H1 (cell line): Measurements from ENCODE around the gene RENBP. TPM values are rescaled to one million over a fixed set of nuclear protein-coding genes. Genes with fewer than 3 reads are reported as not detected.

ENCODE experiments used
- MAFK ChIP-seq: IDR thresholded peaks from 2 replicates; pipeline ENCODE4 v1.6.1; 2012; ENCODE audit warnings: low read depth, mild to moderate bottlenecking, improper control_type of control experiment, low read length
- NANOG ChIP-seq: IDR thresholded peaks from 2 replicates; pipeline ENCODE4 v1.6.1; 2011; ENCODE audit warnings: low read length, low read depth, mild to moderate bottlenecking, inconsistent platforms; ENCODE audit not compliant: insufficient read depth, poor library complexity, severe bottlenecking
- RAD21 ChIP-seq, 2 experiments: IDR thresholded peaks in 1 of 2; conservative IDR thresholded peaks in 1 of 2; 2 replicates each; pipeline ENCODE4 v1.6.1; 2011; ENCODE audit warnings: low read depth in 2 of 2, low read length in 2 of 2, improper control_type of control experiment in 1 of 2, inconsistent platforms in 1 of 2, mild to moderate bottlenecking in 1 of 2, moderate library complexity in 1 of 2
- SP1 ChIP-seq: IDR thresholded peaks from 2 replicates; pipeline ENCODE4 v1.6.1; 2011; ENCODE audit warnings: low read depth, low read length
- TBP ChIP-seq: IDR thresholded peaks from 2 replicates; pipeline ENCODE4 v1.6.1; 2011; ENCODE audit warnings: low read depth, low read length, improper control_type of control experiment
- YY1 ChIP-seq: IDR thresholded peaks from 2 replicates; pipeline ENCODE4 v1.6.1; 2011; ENCODE audit warnings: low read depth, mild to moderate bottlenecking, low read length
- polyA plus RNA-seq, 7 experiments: library from polyadenylated mRNA; depleted of rRNA in 3 of 7; stranded (reverse) in 5 of 7; unstranded in 2 of 7; fragments of >200 nt in 5 of 7; fragments of 200-250 nt in 2 of 7; gene quantifications; 1 replicate in 5 of 7; 2 replicates in 1 of 7; 4 replicates in 1 of 7; pipeline versions ENCODE4 v1.2.1 to v1.2.3, GENCODE V29; 2011 to 2013; ENCODE audit warnings: missing spikeins in 2 of 7, mixed read lengths in 2 of 7
- total RNA-seq: library from RNA; stranded (reverse); fragmentation: NEBNext Ultra II Directional; extraction: Animal tissue kit (Norgen Biotek cat#: 25700); gene quantifications from 2 replicates; pipeline ENCODE4 v1.2.1, GENCODE V29; 2021

Gene RENBP
- total and polyA plus RNA-seq, 2 of the 8 experiments (the other 6 are each of a cell fraction or from before 2014, with no cell fraction given), result 12.4 to 21.8 TPM

DNA sequence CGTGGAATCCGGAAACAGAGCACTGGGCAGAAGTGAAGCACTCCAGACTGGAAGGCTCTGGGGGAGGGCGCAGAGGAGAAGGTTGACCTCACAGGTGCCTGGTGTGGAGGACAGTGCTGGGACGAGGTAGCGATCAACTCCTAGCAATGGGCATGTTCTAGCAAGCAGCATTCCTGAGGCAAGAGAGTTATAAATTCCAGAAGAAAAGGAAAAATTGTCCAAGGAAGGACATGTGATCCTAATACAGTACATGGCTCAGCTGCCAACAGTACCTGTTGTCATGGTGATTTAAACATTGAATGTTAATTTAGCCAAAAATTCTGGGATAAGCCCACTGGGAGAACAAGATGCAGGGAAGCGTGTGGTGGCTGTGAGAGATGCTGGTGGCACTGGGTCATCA, 26.6 kb downstream of the RENBP start (continued):
- TF ChIP-seq NANOG, result no peak
- no peak for TF ChIP-seq SP1
- no peak for TF ChIP-seq TBP
- TF ChIP-seq YY1, result no peak
- TF ChIP-seq RAD21 (IDR thresholded peaks at IDR 0.05 in 1 of 2, conservative IDR thresholded peaks at IDR 0.05 in 1 of 2; ENCODE audit: low read depth in 2 of 2, low read length in 2 of 2), result no peak
- TF ChIP-seq MAFK, result no peak
